ENCODE measurements around the gene AP4E1.
"Not testable (repeated sequence)": the region's sequence is repeated elsewhere in the genome, so short reads cannot be mapped to it uniquely, and the experiment has no call there.

Gene AP4E1

GRCh38 chr15:50908209-50909009, at the start of gene AP4E1:
TSS of gene AP4E1 (plus strand) at chr15:50908683. CDS start at chr15:50908779, 96 bp downstream.
- peak; percentile 79 for DNase-seq

GRCh38 chr15:50860824-50861223, 47.7 kb upstream of the AP4E1 start:
- no peak for DNase-seq

GRCh38 chr15:50862553-50862952, 45.9 kb upstream of the AP4E1 start:
- no peak for DNase-seq

GRCh38 chr15:50864873-50865272, 43.6 kb upstream of the AP4E1 start:
- DNase-seq = no peak

- no peak for DNase-seq
Measured at GRCh38 chr15:50865515-50866353, 42.7 kb upstream of the AP4E1 start.

- no peak for DNase-seq
Measured at GRCh38 chr15:50871832-50872231, 36.7 kb upstream of the AP4E1 start.

GRCh38 chr15:50872832-50873426, 35.6 kb upstream of the AP4E1 start:
- no peak for DNase-seq

- DNase-seq = no peak
Measured at GRCh38 chr15:50873935-50874361, 34.5 kb upstream of the AP4E1 start.

- not testable (repeated sequence) for DNase-seq
Measured at GRCh38 chr15:50875238-50875637, 33.2 kb upstream of the AP4E1 start.

- no peak for DNase-seq
Measured at GRCh38 chr15:50876260-50876988, 32.1 kb upstream of the AP4E1 start.

- DNase-seq = peak; percentile 41
Measured at GRCh38 chr15:50876989-50877360, 31.5 kb upstream of the AP4E1 start.

- DNase-seq = no peak
Measured at GRCh38 chr15:50879016-50879617, 29.4 kb upstream of the AP4E1 start.

- no peak for DNase-seq
Measured at GRCh38 chr15:50880206-50880605, 28.3 kb upstream of the AP4E1 start.

- DNase-seq = no peak
Measured at GRCh38 chr15:50880651-50881114, 27.8 kb upstream of the AP4E1 start.

GRCh38 chr15:50881121-50882048, 27.1 kb upstream of the AP4E1 start:
- DNase-seq = no peak

- DNase-seq = no peak
Measured at GRCh38 chr15:50883903-50884302, 24.6 kb upstream of the AP4E1 start.

GRCh38 chr15:50884540-50884939, 23.9 kb upstream of the AP4E1 start:
- DNase-seq = no peak

GRCh38 chr15:50886139-50886467, 22.4 kb upstream of the AP4E1 start:
- DNase-seq = no peak

- no peak for DNase-seq
Measured at GRCh38 chr15:50886611-50887345, 21.7 kb upstream of the AP4E1 start.

GRCh38 chr15:50888054-50888453, 20.4 kb upstream of the AP4E1 start:
- DNase-seq = no peak

GRCh38 chr15:50889589-50889988, 18.9 kb upstream of the AP4E1 start:
- DNase-seq = no peak
